RWPE1 (cell line): ENCODE measurements around the gene PTPN20.

ENCODE experiments used
- CTCF ChIA-PET: fragments of 350-600 bp; sonication (Branson Sonifier 250); formaldehyde crosslinking; extraction: SDS; loops from one replicate; lab custom pipeline; 2021; lab: Yijun Ruan, JAX
- POLR2A ChIA-PET: fragments of 400-600 bp; formaldehyde crosslinking; extraction: SDS; loops from one replicate; lab custom pipeline; 2020; ENCODE audit warnings: antibody characterized with exemption; ENCODE audit not compliant: low non-redundant PET; lab: Yijun Ruan, JAX
- DNase-seq: peaks from one replicate; pipeline ENCODE4 v3.0.0; 2012; ENCODE audit warnings: low spot score
- H3K27ac ChIP-seq: fragments of 450-650 bp; 2 replicates; pipeline ENCODE4 v1.5.1; 2017
- TF ChIP-seq, protein P1 (sequence below): fragments of 450-650 bp; conservative IDR thresholded peaks from 2 replicates; pipeline ENCODE4 v1.5.1; 2017; ENCODE audit warnings: low read depth, mild to moderate bottlenecking

Gene PTPN20

DNA sequence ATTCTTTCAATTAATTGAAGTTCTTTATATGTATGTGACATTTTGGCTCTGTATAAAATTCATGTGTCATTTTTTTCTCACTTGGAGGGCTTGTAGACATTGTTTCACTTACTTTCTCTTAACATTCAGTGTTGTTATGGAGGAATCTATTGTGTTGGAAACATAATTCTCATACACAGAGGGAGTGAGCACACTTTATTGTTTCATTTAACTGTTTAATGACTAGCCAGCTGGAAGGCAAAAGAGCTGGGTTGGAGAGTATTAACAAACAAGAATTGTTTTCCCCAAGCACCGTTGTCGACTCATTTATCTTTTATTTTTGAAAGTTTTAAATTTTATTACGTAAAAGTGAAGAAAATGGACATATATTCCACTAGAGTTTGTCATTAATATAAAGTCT, 98.8 kb downstream of the PTPN20 start:
- H3K27ac ChIP-seq, result no peak overlapping the region
- ChIA-PET POLR2A (no interaction called here), CTCF (interaction anchor here (0.6 to 0.7 kb wide), 2 partner anchors 302 to 459 kb away, joined by 4 to 5 read pairs; no protein-coding TSS in a partner anchor)
- no peak for DNase-seq
- TF ChIP-seq, protein P1, sequence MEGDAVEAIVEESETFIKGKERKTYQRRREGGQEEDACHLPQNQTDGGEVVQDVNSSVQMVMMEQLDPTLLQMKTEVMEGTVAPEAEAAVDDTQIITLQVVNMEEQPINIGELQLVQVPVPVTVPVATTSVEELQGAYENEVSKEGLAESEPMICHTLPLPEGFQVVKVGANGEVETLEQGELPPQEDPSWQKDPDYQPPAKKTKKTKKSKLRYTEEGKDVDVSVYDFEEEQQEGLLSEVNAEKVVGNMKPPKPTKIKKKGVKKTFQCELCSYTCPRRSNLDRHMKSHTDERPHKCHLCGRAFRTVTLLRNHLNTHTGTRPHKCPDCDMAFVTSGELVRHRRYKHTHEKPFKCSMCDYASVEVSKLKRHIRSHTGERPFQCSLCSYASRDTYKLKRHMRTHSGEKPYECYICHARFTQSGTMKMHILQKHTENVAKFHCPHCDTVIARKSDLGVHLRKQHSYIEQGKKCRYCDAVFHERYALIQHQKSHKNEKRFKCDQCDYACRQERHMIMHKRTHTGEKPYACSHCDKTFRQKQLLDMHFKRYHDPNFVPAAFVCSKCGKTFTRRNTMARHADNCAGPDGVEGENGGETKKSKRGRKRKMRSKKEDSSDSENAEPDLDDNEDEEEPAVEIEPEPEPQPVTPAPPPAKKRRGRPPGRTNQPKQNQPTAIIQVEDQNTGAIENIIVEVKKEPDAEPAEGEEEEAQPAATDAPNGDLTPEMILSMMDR, result no peak

DNA sequence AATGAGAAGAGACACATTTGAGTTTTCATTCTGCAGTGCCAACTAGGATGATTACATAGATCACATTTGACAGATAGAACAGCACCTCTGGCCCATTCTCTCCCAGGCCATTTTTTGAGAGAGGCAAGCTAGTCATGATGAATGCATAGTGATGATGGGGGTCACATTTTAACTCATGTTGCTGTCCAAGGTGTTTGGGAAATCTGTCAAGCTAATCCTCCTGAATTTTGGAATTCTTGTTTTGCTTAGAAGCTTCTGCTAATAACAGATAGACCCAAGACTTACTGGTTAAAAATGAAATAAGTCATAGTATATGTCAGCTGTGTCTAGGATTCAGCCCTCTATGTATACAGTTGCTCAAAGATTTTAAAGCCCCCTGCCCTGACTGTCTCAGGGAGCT, 101.0 kb downstream of the PTPN20 start:
- ChIA-PET CTCF (interaction anchor here (2.3 kb wide), 1 partner anchor 13 kb away, joined by 7 read pairs; no protein-coding TSS in a partner anchor), POLR2A (no interaction called here)
- no peak overlapping the region for H3K27ac ChIP-seq
- DNase-seq, result no peak
- TF ChIP-seq, protein P1, result no peak

GRCh38 chr10:47013507-47014154, 102.4 kb downstream of the PTPN20 start:
- ChIA-PET POLR2A (no interaction called here), CTCF (interaction anchor here (0.5 to 2.3 kb wide), 4 partner anchors 11 to 1276 kb away, joined by 3 to 7 read pairs (median 4); no protein-coding TSS in a partner anchor)
- no peak for DNase-seq
- TF ChIP-seq, protein P1, result no peak
- no peak overlapping the region for H3K27ac ChIP-seq

DNA sequence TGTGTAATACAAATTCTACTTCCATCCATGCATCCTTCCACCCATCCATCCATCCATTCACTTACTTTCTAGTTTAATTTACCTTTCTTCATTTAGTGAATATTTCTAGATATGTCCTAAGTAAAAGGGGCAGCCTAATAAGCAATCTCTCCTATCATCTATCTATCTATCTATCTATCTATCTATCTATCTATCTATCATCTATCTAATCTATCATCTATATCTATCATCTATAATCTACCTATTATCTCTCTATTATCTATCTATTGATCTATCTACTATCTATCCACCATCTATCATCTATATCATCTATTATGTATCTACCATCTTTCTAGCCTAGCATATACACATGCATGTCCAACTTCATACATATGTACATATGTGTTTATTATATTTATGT, 104.2 kb downstream of the PTPN20 start:
- CTCF ChIA-PET, result interaction anchor here (1.0 kb wide), 1 partner anchor 10 kb away, joined by 3 read pairs; no protein-coding TSS in a partner anchor
- POLR2A ChIA-PET, result no interaction called here
- H3K27ac ChIP-seq, result no peak overlapping the region
- no peak for DNase-seq
- TF ChIP-seq, protein P1, result no peak

GRCh38 chr10:47016564-47016963, 105.3 kb downstream of the PTPN20 start:
- no peak for DNase-seq
- TF ChIP-seq, protein P1, result no peak
- POLR2A ChIA-PET, result no interaction called here
- H3K27ac ChIP-seq, result no peak overlapping the region
- CTCF ChIA-PET, result interaction anchor here (0.7 to 0.9 kb wide), 2 partner anchors 8 to 295 kb away, joined by 3 read pairs; no protein-coding TSS in a partner anchor

GRCh38 chr10:47018026-47018735, 107.0 kb downstream of the PTPN20 start:
- ChIA-PET POLR2A (no interaction called here), CTCF (interaction anchor here (0.6 kb wide), 1 partner anchor 295 kb away, joined by 3 read pairs; no protein-coding TSS in a partner anchor)
- TF ChIP-seq, protein P1, result no peak
- no peak overlapping the region for H3K27ac ChIP-seq
- no peak for DNase-seq
